Right atrium auricular region (tissue), 2 donors: Measurements from ENCODE around the gene ZNF516. TPM values are rescaled to one million over a fixed set of nuclear protein-coding genes. Genes with fewer than 3 reads are reported as not detected.

Source experiments
- DNase-seq: peaks from one replicate; pipeline ENCODE4 v3.0.0-alpha.2; 2019; ENCODE audit warnings: low spot score
- H3K27ac ChIP-seq, 2 donors: fragments of 200-600 bp; sonication (generic); 1 replicate in 1 of 2; 2 replicates in 1 of 2; pipeline ENCODE4 v1.5.1; 2016 to 2019
- H3K27me3 ChIP-seq, 2 donors: fragments of 200-600 bp; sonication (generic); one replicate each; pipeline versions ENCODE4 v1.5.1 to v1.6.0; 2017 to 2019
- H3K36me3 ChIP-seq: fragments of 200-600 bp; sonication (generic); one replicate; pipeline ENCODE4 v1.5.1; 2016
- H3K4me1 ChIP-seq, 2 donors: fragments of 200-600 bp; sonication (generic); one replicate each; pipeline versions ENCODE4 v1.5.1 to v1.6.0; 2017 to 2019
- H3K4me3 ChIP-seq, 2 donors: fragments of 200-600 bp; sonication (generic); 1 replicate in 1 of 2; 2 replicates in 1 of 2; pipeline ENCODE4 v1.5.1; 2017 to 2019; ENCODE audit warnings: mild to moderate bottlenecking in 1 of 2, moderate library complexity in 1 of 2
- H3K9me3 ChIP-seq, 2 donors: fragments of 200-600 bp; sonication (generic); one replicate each; pipeline ENCODE4 v1.5.1; 2019
- total RNA-seq, 2 donors: library from RNA; depleted of rRNA; stranded (reverse); fragments of >200 nt; gene quantifications; one replicate each; pipeline ENCODE4 v1.1.0, GENCODE V29; 2016
- TF ChIP-seq, protein P1 (sequence below), 2 donors: fragments of 200-600 bp; sonication (generic); IDR thresholded peaks; one replicate each; pipeline ENCODE4 v1.5.1; 2019; ENCODE audit warnings: antibody characterized with exemption in 2 of 2

The ZNF516 gene
- total RNA-seq, 2 donors from 2014 or later = 11.0 to 14.0 TPM

DNA sequence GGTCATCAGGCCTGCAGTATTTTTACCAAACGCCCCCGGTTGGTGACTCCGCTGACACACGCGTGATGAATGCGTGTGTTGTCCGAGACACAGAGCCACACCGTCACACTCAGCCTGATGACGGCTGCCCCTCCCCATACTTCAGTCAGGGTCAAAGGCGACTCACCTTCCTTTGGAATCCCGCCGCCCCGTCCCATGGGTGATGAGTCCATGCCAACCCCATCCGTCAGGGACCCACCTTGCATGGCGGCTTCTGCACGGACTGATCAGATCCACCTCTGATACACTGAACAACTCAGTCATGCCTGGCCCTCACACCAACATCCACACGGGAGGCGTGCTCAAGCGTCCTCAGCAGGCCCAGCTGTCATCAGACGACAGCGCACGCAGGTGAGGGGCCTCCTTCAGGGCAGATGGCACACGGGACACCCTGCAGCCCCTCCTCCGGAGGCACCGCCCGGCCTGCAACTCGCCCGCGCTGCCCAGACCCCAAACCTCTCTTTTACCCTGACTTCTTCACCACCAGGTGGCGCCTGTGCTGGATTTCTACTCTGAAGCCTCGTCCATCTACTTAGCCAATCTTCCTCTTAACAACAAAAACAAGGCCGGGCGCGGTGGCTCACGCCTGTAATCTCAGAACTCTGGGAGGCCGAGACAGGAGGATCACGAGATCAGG, 89.2 kb downstream of the ZNF516 start:
- Histone ChIP-seq H3K9me3 (no peaks in the 10 kb centered on the region), H3K4me1 (peaks cover 0 to 21% of the 10 kb centered on the region in 2 donors), H3K36me3 (no peaks in the 10 kb centered on the region), H3K4me3 (no peak overlapping the region), H3K27me3 (no peaks in the 10 kb centered on the region), H3K27ac (no peak overlapping the region)
- TF ChIP-seq, protein P1, sequence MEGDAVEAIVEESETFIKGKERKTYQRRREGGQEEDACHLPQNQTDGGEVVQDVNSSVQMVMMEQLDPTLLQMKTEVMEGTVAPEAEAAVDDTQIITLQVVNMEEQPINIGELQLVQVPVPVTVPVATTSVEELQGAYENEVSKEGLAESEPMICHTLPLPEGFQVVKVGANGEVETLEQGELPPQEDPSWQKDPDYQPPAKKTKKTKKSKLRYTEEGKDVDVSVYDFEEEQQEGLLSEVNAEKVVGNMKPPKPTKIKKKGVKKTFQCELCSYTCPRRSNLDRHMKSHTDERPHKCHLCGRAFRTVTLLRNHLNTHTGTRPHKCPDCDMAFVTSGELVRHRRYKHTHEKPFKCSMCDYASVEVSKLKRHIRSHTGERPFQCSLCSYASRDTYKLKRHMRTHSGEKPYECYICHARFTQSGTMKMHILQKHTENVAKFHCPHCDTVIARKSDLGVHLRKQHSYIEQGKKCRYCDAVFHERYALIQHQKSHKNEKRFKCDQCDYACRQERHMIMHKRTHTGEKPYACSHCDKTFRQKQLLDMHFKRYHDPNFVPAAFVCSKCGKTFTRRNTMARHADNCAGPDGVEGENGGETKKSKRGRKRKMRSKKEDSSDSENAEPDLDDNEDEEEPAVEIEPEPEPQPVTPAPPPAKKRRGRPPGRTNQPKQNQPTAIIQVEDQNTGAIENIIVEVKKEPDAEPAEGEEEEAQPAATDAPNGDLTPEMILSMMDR (IDR thresholded peaks at IDR 0.05) = peak; percentile 35 to 76
- no peak for DNase-seq

DNA sequence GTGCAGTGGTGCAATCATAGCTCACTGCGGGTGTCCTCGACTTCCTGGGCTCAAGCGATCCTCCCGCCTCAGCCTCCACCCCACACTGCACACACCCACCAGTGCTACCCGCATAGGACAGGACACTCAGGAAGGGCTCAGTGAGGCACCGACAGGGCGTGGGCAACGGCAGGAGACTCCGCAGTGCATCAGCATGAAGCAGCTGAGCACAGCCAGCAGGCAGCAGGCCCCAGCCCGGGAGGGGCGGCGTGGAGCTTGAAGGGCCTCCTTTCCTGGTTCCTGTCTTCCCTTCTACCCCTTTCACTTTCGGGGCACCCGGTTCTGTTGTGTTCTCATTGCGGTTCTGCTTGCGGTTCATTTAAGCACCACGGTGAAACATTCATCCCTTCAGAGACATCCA, 89.8 kb downstream of the ZNF516 start:
- peaks cover 0 to 21% of the 10 kb centered on the region in 2 donors for H3K4me1 ChIP-seq

DNA sequence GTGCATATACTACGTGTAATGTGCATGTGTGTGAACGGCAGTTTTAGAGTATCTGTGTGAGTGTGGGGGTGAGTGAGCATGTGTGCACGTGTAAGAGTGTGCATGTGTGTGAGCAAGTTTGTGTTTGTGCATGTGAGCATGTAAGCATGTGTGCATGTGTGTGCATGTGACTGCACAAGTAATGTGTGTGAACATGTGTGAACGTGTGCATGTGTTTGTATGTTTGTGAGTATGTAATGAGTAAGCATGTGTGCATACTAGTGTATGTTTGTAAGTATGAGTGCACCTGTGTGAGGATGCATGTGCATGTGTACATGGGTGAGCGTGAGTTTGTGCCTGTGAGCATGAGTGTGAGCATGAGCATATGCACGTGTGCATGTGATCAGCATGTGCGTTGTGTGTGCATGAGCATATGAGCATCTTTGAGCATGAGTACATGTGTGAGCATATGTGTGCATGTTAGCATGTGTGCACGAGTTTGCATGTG, 90.7 kb downstream of the ZNF516 start:
- Histone ChIP-seq H3K36me3 (no peaks in the 10 kb centered on the region), H3K9me3 (no peaks in the 10 kb centered on the region), H3K27me3 (no peaks in the 10 kb centered on the region), H3K4me3 (no peak overlapping the region), H3K27ac (no peak overlapping the region), H3K4me1 (peaks cover 0 to 19% of the 10 kb centered on the region in 2 donors)
- no peak for DNase-seq
- TF ChIP-seq, protein P1 (IDR thresholded peaks at IDR 0.05) = no peak

More for the DNA sequence above, 89.8 kb downstream of the ZNF516 start:
- no peak for DNase-seq
- Histone ChIP-seq H3K27ac (no peak overlapping the region), H3K36me3 (no peaks in the 10 kb centered on the region), H3K27me3 (no peaks in the 10 kb centered on the region), H3K4me3 (no peak overlapping the region), H3K9me3 (no peaks in the 10 kb centered on the region)
- TF ChIP-seq, protein P1 (IDR thresholded peaks at IDR 0.05) = no peak

DNA sequence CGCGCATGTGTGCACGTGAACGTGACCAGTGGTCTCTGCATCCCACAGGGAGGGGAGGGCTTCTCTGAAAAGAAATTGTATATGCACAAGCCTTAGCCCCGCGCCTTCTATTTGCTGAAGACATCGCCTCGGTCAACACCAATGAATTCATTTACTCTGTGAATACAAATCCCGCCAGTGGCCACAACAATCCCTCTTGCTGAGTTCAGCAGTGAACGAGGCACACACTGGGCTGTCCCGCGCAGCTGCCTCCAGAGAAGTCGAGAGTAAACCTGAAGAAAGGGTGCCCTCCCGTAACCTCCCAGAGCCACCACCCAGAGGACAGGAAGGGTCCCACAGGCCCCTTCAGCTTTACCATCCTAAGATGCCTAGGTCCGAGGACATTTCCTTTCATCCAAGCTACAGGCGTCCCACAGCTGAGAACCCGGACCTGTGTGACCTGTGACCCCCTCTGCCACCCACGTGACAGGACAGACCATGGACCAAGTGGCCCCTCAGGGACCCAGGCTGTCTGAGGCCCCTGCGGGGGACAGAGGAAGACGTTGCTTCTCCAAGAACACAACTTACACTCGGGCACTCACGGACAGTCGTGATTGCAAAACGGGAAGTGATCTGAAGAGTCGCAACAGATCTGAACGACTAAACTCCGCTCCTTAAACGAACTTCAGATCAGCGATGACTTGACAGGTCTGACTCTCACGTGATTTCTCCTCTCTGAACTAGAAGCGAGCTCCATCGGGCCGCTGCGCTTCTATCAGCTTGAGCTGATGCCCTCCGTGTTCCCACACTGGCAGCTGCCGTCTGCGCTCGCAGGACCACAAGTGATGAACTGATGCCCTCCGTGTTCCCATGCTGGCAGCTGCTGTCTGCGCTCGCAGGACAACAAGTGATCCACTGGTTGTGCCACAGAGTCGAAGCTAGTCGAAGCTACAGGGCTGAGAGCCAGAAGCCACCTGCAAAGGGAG, 92.7 kb downstream of the ZNF516 start:
- no peak for DNase-seq
- TF ChIP-seq, protein P1 (IDR thresholded peaks at IDR 0.05) = no peak
- H3K36me3 ChIP-seq = no peaks in the 10 kb centered on the region
- H3K4me3 ChIP-seq = no peak overlapping the region
- peaks cover 0 to 7% of the 10 kb centered on the region in 2 donors for H3K4me1 ChIP-seq
- no peaks in the 10 kb centered on the region for H3K9me3 ChIP-seq
- no peak overlapping the region for H3K27ac ChIP-seq
- no peaks in the 10 kb centered on the region for H3K27me3 ChIP-seq

DNA sequence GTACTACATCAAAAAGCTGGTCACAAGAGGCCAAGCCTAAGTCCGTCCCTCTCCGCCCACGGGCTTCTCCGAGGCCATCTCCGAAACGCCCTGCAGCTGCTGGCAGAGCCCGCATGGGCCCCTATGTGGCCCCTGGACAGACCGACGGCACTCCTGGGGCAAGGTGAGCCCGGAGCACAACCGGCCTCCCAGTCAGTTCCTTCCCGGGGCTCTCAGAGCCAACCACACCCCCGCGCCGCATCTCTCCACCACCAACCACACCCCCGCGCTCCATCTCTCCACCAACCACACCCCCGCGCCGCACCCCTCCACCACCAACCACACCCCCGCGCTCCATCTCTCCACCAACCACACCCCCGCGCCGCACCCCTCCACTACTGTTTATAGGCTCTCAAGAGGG, 93.5 kb downstream of the ZNF516 start:
- H3K36me3 ChIP-seq = no peaks in the 10 kb centered on the region
- H3K4me3 ChIP-seq = no peak overlapping the region
- peaks cover 0 to 6% of the 10 kb centered on the region in 2 donors for H3K4me1 ChIP-seq
- no peaks in the 10 kb centered on the region for H3K27me3 ChIP-seq
- H3K27ac ChIP-seq = no peak overlapping the region
- TF ChIP-seq, protein P1 (IDR thresholded peaks at IDR 0.05) = no peak
- DNase-seq = no peak
- H3K9me3 ChIP-seq = no peaks in the 10 kb centered on the region
